Stomach (tissue), 9 donors: ENCODE results near the gene PRUNE2. TPM values are rescaled to one million over a fixed set of nuclear protein-coding genes. Genes with fewer than 3 reads are reported as not detected.

ENCODE experiments used
- DNase-seq, 2 donors: peaks; one replicate each; pipeline versions ENCODE4 v3.0.0 to v3.0.0-alpha.2; 2013 to 2019
- H3K27ac ChIP-seq, 5 donors: fragments of 200-600 bp in 4 of 5; sonication (generic) in 4 of 5; one replicate each; pipeline ENCODE4 v1.5.1; 2013 to 2019; ENCODE audit warnings: mild to moderate bottlenecking in 1 of 5, moderate library complexity in 1 of 5
- H3K27me3 ChIP-seq, 3 donors: fragments of 200-600 bp; sonication (generic); one replicate each; pipeline ENCODE4 v1.5.1; 2017 to 2019; ENCODE audit warnings: mixed run types in 1 of 3
- H3K36me3 ChIP-seq, 4 donors: fragments of 200-600 bp; sonication (generic); 1 replicate in 3 of 4; 2 replicates in 1 of 4; pipeline ENCODE4 v1.5.1; 2016 to 2019
- H3K4me1 ChIP-seq, 4 donors: fragments of 200-600 bp; sonication (generic); one replicate each; pipeline ENCODE4 v1.5.1; 2016 to 2019
- H3K4me3 ChIP-seq, 4 donors: fragments of 200-600 bp; sonication (generic) in 3 of 4; one replicate each; pipeline ENCODE4 v1.5.1; 2016 to 2019; ENCODE audit warnings: mild to moderate bottlenecking in 1 of 4
- H3K9me3 ChIP-seq, 4 donors: fragments of 200-600 bp; sonication (generic); one replicate each; pipeline ENCODE4 v1.5.1; 2016 to 2019
- EP300 ChIP-seq: sonication (generic); formaldehyde crosslinking; IDR thresholded peaks from one replicate; pipeline ENCODE4 v1.6.1; 2017; ENCODE audit warnings: antibody characterized with exemption
- POLR2A ChIP-seq, 4 donors: fragments of 450-650 bp; IDR thresholded peaks; one replicate each; pipeline ENCODE4 v1.6.1; 2016; ENCODE audit warnings: antibody characterized with exemption in 4 of 4, control low read depth in 2 of 4, mild to moderate bottlenecking in 1 of 4, moderate library complexity in 1 of 4
- POLR2AphosphoS5 ChIP-seq, 3 donors: sonication (generic); formaldehyde crosslinking; IDR thresholded peaks; one replicate each; pipeline ENCODE4 v1.6.1; 2016; ENCODE audit warnings: antibody characterized with exemption in 3 of 3
- WGBS, 5 donors: extraction: QIAGEN DNeasy Blood & Tissue Kit in 3 of 5; methylation state at CpG; one replicate each; pipeline versions ENCODE4 v1.1.5 to v1.1.7; 2013 to 2018; 5-methylcytosine and 5-hydroxymethylcytosine counted together
- intact Hi-C: fragments of 100-400 bp; cut with DNase I; formaldehyde crosslinking; loops from one replicate; pipeline ENCODE4 v1.15.1; 2023; ENCODE audit warnings: low total_unique reads
- polyA plus RNA-seq, 3 donors: library from polyadenylated mRNA; stranded (reverse); fragments of 200-250 nt; gene quantifications; one replicate each; pipeline ENCODE4 v1.2.3, GENCODE V29; 2013
- total RNA-seq, 5 donors: library from RNA; depleted of rRNA; stranded (reverse); fragments of >200 nt; gene quantifications; one replicate each; pipeline versions ENCODE4 v1.1.0 to v1.2.3, GENCODE V29; 2014 to 2016
- TF ChIP-seq, protein P1 (sequence below), 7 experiments: fragments of 450-650 bp in 4 of 7; fragments of 200-600 bp in 3 of 7; sonication (generic) in 3 of 7; IDR thresholded peaks; one replicate each; pipeline ENCODE4 v1.5.1; 2016 to 2019; ENCODE audit warnings: antibody characterized with exemption in 7 of 7, control low read depth in 2 of 7, mild to moderate bottlenecking in 1 of 7
- donor health status: healthy with polysubstance abuse.
- donor health status: Bipolar disorder and iron deficiency.
- donor health status: healthy.

PRUNE2 gene
- total and polyA plus RNA-seq, 8 donors, result 2.6 to 311 (median 75.4) TPM

- peaks cover 0 to 37% (median 16%) of the 10 kb centered on the region in 4 donors for H3K36me3 ChIP-seq
- 82 to 91% (median 88%) methylated on average over 4 of the region's 4 CpGs for WGBS, 5 donors
- TF ChIP-seq EP300, result no peak
- TF ChIP-seq, protein P1, sequence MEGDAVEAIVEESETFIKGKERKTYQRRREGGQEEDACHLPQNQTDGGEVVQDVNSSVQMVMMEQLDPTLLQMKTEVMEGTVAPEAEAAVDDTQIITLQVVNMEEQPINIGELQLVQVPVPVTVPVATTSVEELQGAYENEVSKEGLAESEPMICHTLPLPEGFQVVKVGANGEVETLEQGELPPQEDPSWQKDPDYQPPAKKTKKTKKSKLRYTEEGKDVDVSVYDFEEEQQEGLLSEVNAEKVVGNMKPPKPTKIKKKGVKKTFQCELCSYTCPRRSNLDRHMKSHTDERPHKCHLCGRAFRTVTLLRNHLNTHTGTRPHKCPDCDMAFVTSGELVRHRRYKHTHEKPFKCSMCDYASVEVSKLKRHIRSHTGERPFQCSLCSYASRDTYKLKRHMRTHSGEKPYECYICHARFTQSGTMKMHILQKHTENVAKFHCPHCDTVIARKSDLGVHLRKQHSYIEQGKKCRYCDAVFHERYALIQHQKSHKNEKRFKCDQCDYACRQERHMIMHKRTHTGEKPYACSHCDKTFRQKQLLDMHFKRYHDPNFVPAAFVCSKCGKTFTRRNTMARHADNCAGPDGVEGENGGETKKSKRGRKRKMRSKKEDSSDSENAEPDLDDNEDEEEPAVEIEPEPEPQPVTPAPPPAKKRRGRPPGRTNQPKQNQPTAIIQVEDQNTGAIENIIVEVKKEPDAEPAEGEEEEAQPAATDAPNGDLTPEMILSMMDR (IDR thresholded peaks at IDR 0.05), result no peak
- no peak for TF ChIP-seq POLR2AphosphoS5 (IDR thresholded peaks at IDR 0.05)
- TF ChIP-seq POLR2A (IDR thresholded peaks at IDR 0.05), result no peak
Measured at GRCh38 chr9:76638001-76638400, 267.9 kb downstream of the PRUNE2 start.

GRCh38 chr9:76637416-76637815 is 268.5 kb downstream of the PRUNE2 start:
- Histone ChIP-seq H3K27ac (no peak overlapping the region), H3K4me3 (no peak overlapping the region), H3K9me3 (no peaks in the 10 kb centered on the region), H3K36me3 (peaks cover 0 to 33% (median 14%) of the 10 kb centered on the region in 4 donors), H3K27me3 (no peaks in the 10 kb centered on the region), H3K4me1 (peaks cover 10 to 48% (median 17%) of the 10 kb centered on the region in 4 donors)
- DNase-seq, result no peak
- intact Hi-C loops, result no loop called here
- TF ChIP-seq POLR2A (IDR thresholded peaks at IDR 0.05), result no peak
- WGBS, 5 donors, result 52 to 76% (median 60%) methylated on average over 2 of the region's 2 CpGs

More at GRCh38 chr9:76638001-76638400, 267.9 kb downstream of the PRUNE2 start:
- Histone ChIP-seq H3K9me3 (no peaks in the 10 kb centered on the region), H3K27ac (no peak overlapping the region), H3K4me3 (no peak overlapping the region), H3K27me3 (no peaks in the 10 kb centered on the region), H3K4me1 (peaks cover 10 to 48% (median 17%) of the 10 kb centered on the region in 4 donors)
- DNase-seq, result no peak
- intact Hi-C loops, result no loop called here

GRCh38 chr9:76634356-76635054 is 271.4 kb downstream of the PRUNE2 start:
- intact Hi-C loops, result no loop called here

DNA sequence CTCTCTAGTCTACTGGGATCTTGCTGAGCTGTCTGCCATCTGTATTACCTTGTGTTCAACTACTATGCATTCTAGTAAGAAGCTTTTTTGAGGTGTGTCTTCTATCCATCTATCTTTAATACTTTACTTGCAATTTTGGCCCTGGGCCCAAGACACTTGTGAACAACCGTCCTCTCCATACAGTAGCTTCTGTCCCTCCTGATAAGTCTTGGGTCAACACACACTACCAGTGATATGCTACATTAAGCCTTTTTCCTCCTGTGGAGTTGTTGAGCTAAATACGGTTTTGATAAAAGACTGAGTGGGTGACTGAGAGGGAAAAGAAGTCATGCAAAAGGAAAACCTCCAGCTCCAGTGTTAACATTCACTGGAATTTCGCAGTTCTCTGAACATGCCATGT is 275.0 kb downstream of the PRUNE2 start:
- TF ChIP-seq EP300 (no peak), POLR2A (IDR thresholded peaks at IDR 0.05) (no peak), POLR2AphosphoS5 (IDR thresholded peaks at IDR 0.05) (no peak)
- TF ChIP-seq, protein P1 (IDR thresholded peaks at IDR 0.05), result no peak
- WGBS, 5 donors, result 35 to 52% (median 42%) methylated on average over 3 of the region's 3 CpGs
- H3K27me3 ChIP-seq, result no peaks in the 10 kb centered on the region
- intact Hi-C loops, result no loop called here
- peaks cover 6 to 62% (median 21%) of the 10 kb centered on the region in 4 donors for H3K4me1 ChIP-seq
- H3K9me3 ChIP-seq, result no peaks in the 10 kb centered on the region
- H3K4me3 ChIP-seq, result no peak overlapping the region
- peaks cover 0 to 41% (median 18%) of the 10 kb centered on the region in 4 donors for H3K36me3 ChIP-seq
- DNase-seq, result no peak
- H3K27ac ChIP-seq, result peak overlapping the region in 1 of 5 donors; percentile 18

More at GRCh38 chr9:76634356-76635054, 271.4 kb downstream of the PRUNE2 start:
- Histone ChIP-seq H3K27me3 (no peaks in the 10 kb centered on the region), H3K4me3 (no peak overlapping the region), H3K27ac (peak overlapping the region; percentile 35 to 76 (median 59)), H3K36me3 (peaks cover 0 to 32% (median 14%) of the 10 kb centered on the region in 4 donors), H3K4me1 (peaks cover 10 to 66% (median 20%) of the 10 kb centered on the region in 4 donors), H3K9me3 (no peaks in the 10 kb centered on the region)
- WGBS, 5 donors, result 25 to 46% (median 38%) methylated on average over 1 of the region's 1 CpG
- peak in 1 of 2 donors; percentile 82 for DNase-seq
- TF ChIP-seq POLR2A (IDR thresholded peaks at IDR 0.05), result no peak
- TF ChIP-seq POLR2AphosphoS5 (IDR thresholded peaks at IDR 0.05), result peak in 2 of 3 donors; percentile 35 to 54

- no peak overlapping the region for H3K4me3 ChIP-seq
- no peak for DNase-seq
- H3K4me1 ChIP-seq, result peaks cover 0 to 67% (median 18%) of the 10 kb centered on the region in 4 donors
- no peaks in the 10 kb centered on the region for H3K9me3 ChIP-seq
- no peaks in the 10 kb centered on the region for H3K27me3 ChIP-seq
- intact Hi-C loops, result no loop called here
- 77 to 85% (median 82%) methylated on average over 4 of the region's 4 CpGs for WGBS, 5 donors
- TF ChIP-seq POLR2A (IDR thresholded peaks at IDR 0.05), result no peak
- TF ChIP-seq, protein P1 (IDR thresholded peaks at IDR 0.05), result no peak
- TF ChIP-seq EP300, result no peak
- TF ChIP-seq POLR2AphosphoS5 (IDR thresholded peaks at IDR 0.05), result no peak
- H3K36me3 ChIP-seq, result peaks cover 0 to 44% (median 21%) of the 10 kb centered on the region in 4 donors
- H3K27ac ChIP-seq, result no peak overlapping the region
Measured at GRCh38 chr9:76629205-76629990, 276.5 kb downstream of the PRUNE2 start.
